NK-92 treated with Interleukin-12 subunit alpha and Interleukin-12 subunit beta, amount 100 ng/mL, for 24 hours (cell line): Measurements from ENCODE around the gene SH3TC1.

Experiments
- DNase-seq: peaks from one replicate; lab custom pipeline; 2025; lab: John Stamatoyannopoulos, UW

Gene SH3TC1

GRCh38 chr4:8180310-8181093 is 18.6 kb upstream of the SH3TC1 start:
- no peak for DNase-seq

- DNase-seq = no peak
Measured at GRCh38 chr4:8181119-8181518, 18.0 kb upstream of the SH3TC1 start.

DNA sequence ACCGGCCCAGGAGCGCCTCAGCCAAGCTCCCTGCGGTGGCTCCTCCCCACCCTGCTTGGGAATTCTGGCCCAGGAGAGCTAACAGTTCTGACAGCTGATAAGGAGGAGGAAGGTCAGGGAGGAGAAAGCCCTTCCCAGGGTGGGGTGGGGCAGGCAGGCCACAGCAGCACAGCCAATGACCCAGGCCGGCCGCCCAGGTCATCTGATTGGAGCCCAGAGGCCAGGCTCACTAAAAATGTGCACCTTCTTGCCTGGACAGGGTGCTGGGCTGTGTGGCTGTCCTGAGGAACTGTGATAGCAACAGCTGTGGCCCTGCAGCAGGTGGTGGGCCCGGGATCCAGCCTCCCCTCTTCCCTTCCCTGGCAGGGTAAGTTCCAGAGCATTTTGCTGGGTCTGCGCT is 17.2 kb upstream of the SH3TC1 start:
- no peak for DNase-seq

DNA sequence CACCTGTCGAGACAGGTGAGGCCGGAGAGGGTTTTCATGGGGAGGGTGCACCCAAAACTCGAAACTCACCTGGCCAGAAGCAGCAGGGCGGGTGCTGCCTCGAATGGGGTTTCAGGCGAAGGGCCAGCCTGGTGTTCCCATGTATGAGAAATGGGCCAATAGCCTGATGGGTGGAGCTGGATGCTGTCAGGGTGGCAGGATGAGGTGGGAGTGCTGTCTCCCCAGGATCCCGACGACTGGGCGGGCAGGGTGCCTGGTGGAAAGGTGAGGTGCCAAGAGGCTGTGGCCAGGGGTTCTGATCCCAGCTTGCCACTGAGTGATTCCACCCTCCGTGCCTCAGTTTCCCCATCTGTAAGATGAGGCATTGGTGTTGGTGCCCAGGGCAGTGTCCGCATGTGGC is 16.8 kb upstream of the SH3TC1 start:
- DNase-seq = no peak

- DNase-seq = no peak
Measured at GRCh38 chr4:8182858-8183725, 16.0 kb upstream of the SH3TC1 start.

DNA sequence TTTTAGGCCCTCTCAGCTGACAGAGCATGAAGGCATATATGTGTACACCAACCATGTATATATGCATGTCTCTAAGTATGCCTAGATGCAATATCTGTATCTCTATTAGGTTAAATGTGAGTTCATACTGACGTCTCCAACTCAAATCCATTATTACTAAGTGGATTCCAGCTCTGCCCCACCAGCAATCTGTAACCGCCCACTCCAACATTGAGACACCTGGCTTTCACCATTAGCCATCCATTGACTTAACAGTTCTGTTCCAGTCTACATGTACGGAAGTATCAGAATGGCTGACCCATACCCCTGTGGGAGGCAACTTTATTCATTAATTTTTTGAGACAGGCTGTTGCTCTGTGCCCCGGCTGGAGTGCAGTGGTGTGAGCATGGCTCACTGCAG is 15.0 kb upstream of the SH3TC1 start:
- DNase-seq = no peak

- no peak for DNase-seq
Measured at GRCh38 chr4:8185295-8185694, 13.8 kb upstream of the SH3TC1 start.

- DNase-seq = no peak
Measured at GRCh38 chr4:8185930-8186329, 13.2 kb upstream of the SH3TC1 start.

DNA sequence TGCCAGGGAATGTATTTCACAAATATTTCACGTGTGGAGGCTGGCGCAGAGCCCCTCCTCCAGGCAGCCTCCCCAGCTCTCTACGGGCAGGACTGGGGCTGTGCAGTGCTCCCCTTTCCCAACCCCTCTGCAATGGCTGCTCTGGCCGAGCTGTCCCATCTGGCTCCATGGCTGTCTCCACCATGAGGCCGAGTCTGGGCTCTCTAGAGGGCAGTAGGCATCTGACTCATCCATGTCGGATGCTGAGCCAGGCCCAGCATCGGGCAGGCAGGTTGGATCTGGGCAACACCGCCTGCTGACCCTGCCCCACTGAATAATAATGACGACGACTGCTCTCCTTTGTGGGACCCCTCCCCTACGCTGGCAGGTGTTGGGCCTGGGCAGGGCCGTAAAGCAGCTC is 11.0 kb upstream of the SH3TC1 start:
- no peak for DNase-seq

GRCh38 chr4:8188743-8189550 is 10.1 kb upstream of the SH3TC1 start:
- DNase-seq = no peak

GRCh38 chr4:8189551-8190466 is 9.3 kb upstream of the SH3TC1 start:
- no peak for DNase-seq

DNA sequence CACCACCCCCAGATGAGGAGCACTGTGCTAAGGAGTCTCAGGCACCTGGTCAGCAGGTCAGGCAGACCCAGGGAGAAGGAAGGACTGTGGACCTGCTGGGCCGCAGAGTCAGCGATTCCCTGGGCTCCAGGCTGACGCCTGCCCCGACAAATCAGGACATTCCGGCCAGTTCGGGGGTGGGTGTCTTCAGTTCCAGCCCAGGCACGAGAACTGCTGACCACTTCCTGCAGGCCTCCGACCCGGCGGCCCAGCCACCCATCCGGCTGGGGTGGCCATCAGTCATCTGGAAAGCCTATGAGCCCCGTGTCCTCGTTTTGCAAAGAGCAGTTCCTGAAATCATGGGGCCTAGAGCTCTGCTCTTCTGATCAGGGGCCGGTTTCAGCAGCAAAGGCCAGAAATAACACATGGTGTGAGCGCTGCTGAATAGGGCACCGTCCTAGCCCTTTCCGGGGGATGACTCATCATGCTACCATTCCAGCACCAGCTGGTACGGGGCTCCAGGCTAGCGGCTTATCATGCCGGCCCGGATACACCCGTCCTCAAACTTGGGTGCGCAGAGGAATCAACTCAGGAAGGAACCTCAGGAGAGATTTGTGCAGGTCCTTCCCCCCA is 7.8 kb upstream of the SH3TC1 start:
- DNase-seq = no peak

DNA sequence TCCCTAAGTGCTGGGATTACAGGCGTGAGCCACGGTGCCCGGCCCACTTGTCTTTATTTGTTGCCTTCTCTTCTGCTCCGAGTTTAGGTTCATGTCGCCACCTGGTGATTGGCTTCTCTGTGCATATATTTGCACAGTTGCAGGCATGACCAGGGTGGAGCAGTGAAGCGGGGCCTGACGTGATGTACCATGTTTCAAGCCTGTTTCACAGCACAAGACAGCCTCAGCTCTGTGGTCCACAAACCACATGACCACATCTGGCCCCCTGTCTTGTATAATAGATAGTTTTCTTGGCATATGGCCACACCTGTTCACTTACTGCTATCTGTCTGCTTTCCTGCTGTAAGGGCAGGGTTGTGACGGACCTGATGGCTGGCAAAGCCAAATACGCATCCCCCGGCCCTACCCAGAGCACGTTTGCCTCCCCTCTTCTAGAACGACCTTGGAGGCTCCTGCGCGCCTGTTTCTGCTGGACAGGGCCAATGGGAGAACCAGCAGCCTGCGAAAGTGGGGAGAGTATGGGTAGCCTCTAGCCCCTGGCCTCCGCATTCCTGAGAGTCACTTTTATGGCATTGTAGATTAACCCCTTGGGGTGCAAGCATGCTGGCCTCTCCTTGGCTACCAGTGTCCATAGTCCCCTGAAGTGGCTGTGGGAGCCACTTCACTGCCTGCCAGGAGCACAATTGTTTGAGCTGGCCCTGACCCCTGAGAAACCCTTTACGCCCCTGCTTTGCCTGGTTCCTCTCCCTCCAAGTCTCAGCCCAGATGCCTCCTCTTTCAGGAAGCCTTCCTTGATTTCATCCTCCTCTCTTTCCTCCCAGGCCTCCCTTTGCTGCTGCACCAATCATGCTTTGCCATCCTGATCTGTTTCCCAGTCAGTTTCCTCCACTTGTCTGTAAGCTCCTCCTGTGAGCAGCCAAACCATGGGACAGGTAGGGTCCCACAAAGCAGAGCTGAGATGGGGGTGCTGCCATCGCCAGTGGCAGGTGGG is 6.0 kb upstream of the SH3TC1 start:
- no peak for DNase-seq

GRCh38 chr4:8194306-8195242 is 4.5 kb upstream of the SH3TC1 start:
- DNase-seq = no peak

GRCh38 chr4:8195431-8195830 is 3.7 kb upstream of the SH3TC1 start:
- DNase-seq = no peak

DNA sequence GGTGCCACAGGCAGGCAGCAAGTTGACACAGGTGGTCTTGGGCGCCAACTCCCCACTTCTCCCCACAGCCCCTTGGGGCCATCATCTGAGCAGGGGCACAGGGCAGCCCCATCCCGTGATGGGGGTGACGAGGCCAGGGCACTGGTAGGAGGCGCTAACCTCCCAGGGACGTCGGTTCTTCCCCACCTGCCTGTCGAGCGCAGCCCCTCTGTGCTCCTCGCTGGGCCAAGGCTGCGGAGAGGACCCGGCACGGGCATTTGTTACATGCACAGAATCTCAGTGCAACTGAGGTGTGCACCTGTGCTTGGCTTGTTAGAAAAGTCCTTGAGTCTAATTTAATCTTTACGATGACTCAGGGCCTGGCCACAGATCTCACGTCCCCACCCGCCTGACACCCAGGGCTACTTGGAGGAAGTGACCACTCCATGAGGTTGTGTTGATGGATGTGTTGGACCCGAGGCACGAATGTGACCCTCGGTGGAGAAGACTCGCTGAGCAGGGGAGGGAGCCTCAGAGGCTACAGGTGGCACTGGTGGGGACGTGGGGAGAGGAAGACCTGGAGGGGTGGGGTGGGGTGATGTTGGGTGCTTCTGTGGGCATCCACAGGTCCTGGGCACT is 3.1 kb upstream of the SH3TC1 start:
- DNase-seq = no peak

- DNase-seq = no peak
Measured at GRCh38 chr4:8197521-8197920, 1.6 kb upstream of the SH3TC1 start.
